HG03565 (cell line): Measurements from ENCODE around the gene PRAMEF7.
"Not testable (repeated sequence)": the region's sequence is repeated elsewhere in the genome, so short reads cannot be mapped to it uniquely, and the experiment has no call there.

ENCODE experiments used
- ATAC-seq: cut with Tn5 transposase; IDR thresholded peaks from one replicate; pipeline ENCODE4 v1.9.1; 2021; ENCODE audit warnings: mild to moderate bottlenecking, moderate library complexity; ENCODE audit not compliant: unreplicated experiment

The PRAMEF7 gene

DNA sequence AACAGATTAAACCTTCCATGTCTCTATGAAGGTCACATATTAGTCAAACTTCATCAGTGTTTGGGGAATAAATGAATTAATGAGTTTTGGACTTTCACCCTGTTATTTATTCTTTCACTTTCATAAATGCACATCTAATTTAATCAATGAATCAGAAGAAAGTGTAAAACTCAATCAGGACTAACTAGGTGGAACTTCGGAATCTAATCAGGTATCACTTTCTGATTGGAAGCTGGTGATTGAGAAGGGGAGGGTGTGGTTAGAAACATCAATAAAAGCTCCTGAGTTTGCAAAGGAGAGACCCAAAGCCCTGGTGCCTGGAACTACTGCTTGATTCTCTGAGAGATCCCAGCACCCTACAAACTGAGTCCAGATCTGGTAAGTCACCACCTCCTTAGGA, at the start of gene PRAMEF7:
Gene PRAMEF7 (plus strand): TSS at position 301 of the 400 bp plus-strand sequence. CDS start 1,083 bp downstream, outside the sequence.
- ATAC-seq = not testable (repeated sequence)

DNA sequence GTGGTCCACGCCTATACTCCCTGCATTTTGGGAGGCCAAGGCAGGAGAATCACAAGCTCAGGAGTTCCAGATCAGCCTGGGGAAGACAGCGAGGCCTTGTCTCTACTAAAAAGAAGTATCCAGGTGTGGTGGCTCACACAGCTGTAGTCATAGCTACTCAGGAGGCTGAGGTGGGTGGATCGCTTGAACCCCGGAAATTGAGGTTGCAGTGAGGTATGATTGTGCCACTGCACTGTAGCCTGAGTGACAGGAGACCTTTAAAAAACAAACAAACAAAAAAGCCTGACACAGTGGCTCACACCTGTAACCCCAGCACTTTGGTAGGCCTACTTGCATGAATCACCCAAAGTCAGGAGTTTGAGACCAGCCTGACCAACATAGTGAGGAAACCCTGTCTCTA, 38.0 kb upstream of the PRAMEF7 start:
- ATAC-seq = not testable (repeated sequence)

DNA sequence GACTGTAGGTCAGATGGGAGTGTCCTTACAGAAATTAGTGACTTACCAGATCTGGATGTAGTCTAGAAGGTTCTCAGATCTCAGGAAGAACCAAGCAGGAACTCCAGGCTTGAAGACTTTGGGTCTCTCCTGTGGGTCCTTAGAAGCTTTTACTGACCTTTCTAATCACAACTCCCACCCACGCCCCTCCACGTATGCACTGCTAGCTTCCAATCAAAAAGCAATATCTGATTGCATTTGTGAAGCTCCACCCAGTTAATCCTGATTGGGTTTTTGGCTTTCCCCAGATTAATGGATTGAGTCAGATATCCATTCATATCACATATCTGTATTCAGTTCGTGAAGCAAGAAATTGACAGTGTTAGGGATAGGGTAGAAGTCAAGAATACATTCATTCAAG, 30.3 kb upstream of the PRAMEF7 start, which contains the start of gene PRAMEF4:
Gene PRAMEF4 (minus strand): TSS at position 101 of the 400 bp plus-strand sequence. CDS start 2,807 bp downstream, outside the sequence.
- not testable (repeated sequence) for ATAC-seq

DNA sequence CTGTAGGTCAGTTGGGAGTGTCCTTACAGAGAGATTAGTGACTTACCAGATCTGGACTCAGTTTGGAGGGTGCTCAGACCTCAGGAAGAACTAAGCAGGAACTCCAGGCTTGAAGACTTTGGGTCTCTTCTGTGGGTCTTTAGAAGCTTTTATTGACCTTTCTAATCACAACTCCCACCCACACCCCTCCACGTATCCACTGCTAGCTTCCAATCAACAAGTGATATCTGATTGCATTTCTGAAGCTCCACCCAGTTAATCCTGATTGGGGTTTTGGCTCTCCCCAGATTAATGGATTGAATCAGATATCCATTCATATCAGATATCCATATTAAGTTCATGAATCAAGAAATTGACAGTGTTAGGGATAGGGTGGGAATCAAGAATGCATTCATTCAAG, 18.2 kb upstream of the PRAMEF7 start, which contains the start of gene PRAMEF10:
Gene PRAMEF10 (minus strand): TSS at position 101 of the 400 bp plus-strand sequence. CDS start 2,423 bp downstream, outside the sequence.
- not testable (repeated sequence) for ATAC-seq

DNA sequence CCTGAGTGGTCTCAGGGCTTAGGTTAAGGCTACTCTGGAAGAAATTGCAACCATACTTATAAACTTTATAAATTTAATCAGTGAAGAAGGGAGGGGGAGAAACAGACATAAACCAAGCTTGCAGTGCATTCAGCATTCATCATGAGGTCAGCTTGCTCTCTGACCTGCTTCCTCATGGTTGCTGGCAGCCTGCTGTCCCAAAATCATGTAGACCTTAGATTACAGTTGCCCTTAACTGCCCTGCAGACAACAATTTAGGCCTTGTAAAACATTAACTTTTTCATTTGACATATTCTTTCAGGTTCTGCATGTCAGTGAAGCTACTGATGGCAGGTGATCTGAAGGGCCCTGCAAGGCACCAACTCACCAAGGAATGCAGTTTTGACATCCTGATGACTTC, 17.2 kb upstream of the PRAMEF7 start:
- ATAC-seq = not testable (repeated sequence)

DNA sequence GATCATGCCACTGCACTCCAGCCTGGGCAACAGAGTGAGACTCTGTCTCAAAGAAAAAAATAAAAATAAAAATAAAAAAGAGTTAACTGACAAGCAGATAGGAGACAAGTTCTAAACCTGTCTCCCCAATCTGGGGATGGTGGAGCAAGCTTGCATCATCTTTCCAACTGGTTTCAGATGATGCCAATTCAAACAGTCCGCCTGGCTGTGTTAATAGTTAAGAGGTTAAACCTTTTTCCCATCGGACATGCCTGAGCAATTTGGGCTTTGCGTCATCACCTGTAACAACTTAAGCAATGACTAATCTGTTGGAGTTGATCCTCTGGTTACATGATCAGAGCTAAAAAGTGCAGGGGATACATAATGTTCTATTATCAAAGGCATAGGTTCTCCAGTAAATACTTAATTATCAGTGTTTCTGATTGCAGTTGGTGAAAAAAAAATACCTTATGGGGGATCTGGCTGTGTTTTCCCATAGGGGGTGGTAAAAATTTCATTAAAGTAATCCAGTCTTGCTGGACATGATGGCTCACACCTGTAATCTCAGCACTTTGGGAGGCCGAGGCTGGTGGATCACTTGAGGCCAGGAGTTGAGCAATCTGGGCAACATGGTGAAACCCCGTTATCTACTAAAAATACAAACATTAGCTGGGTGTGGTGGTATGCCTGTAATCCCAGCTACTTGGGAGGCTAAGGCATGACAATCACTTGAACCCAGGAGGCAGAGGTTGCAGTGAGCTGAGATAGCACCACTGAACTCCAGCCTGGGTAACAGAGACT, 12.4 kb upstream of the PRAMEF7 start:
- ATAC-seq = not testable (repeated sequence)

DNA sequence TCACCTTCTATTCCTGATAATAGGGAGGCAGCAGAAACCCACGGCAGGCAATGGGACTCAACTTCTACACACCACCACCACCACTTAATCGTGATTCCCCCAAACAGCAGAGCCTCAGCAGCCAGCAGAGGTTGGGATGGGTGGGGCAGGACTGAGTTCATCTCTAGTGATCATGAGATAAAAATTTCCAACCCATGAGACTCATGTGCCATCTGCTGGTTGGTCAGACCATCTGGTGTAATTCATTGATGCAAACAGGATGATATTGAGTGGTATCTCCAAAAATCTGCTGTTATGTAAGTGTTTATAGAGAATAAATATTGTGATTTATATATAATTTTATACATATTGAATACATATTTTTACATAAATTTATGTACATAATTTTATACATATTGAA, 5.3 kb downstream of the PRAMEF7 start:
- not testable (repeated sequence) for ATAC-seq

DNA sequence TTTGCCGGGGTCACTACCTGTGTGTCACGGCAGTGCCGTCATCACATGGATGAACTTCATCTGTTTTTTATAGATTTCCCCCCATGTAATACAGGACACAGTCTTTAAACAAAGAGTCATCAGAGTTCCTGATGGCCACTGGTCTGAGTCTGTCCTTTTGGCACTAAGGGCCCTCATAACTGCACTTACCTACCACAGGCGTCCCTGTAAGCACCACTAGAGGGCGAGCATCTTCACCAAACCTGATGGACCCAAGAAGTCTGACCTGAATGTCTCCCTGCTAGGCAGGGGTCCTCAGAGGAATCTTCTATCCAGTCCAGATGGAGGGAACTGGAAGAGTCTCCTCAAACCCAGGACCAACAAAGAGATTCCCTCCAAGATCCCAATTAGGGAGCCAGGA, 8.0 kb downstream of the PRAMEF7 start:
- not testable (repeated sequence) for ATAC-seq

DNA sequence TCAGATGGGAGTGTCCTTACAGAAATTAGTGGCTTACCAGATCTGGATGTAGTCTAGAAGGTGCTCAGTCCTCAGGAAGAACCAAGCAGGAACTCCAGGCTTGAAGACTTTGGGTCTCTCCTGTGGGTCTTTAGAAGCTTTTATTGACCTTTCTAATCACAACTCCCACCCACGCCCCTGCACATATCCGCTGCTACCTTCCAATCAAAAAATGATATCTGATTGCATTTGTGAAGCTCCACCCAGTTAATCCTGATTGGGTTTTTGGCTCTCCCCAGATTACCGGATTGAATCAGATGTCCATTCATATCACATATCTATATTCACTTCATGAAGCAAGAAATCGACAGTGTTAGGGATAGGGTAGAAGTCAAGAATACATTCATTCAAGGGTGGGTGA, 31.1 kb downstream of the PRAMEF7 start, which contains the start of gene PRAMEF6:
Gene PRAMEF6 (minus strand): TSS at position 101 of the 400 bp plus-strand sequence. CDS start 5,062 bp downstream, outside the sequence.
- not testable (repeated sequence) for ATAC-seq
